ENCODE measurements around the gene TMEM229A. TPM values are rescaled to one million over a fixed set of nuclear protein-coding genes. Genes with fewer than 3 reads are reported as not detected.

The TMEM229A gene
- total and polyA plus RNA-seq, 2 donors (not counting 3 experiments of a cell fraction or from before 2014, with no cell fraction given) = not detected

GRCh38 chr7:124077546-124077945, 44.7 kb upstream of the TMEM229A start:
- intact Hi-C loops (cut with micrococcal nuclease) = no loop called here

GRCh38 chr7:124076841-124077240, 44.0 kb upstream of the TMEM229A start:
- H4K20me1 ChIP-seq (replicated peaks; ENCODE audit: control insufficient read depth, extremely low read depth, insufficient read depth, low read length) = no peaks in the 10 kb centered on the region
- dilution Hi-C loops (cut with MboI; ENCODE audit: extremely low pct_ligation_motif_present, low sequenced_read_pairs) = no loop called here
- no peak overlapping the region for H3K9ac ChIP-seq (replicated peaks; ENCODE audit: extremely low read depth, insufficient read depth, low read length)
- H2AFZ ChIP-seq (ENCODE audit: low read depth, low read length) = no peak overlapping the region
- H3K27me3 ChIP-seq (ENCODE audit: control insufficient read depth in 2 of 2, insufficient read depth in 2 of 2, low read length in 2 of 2) = no peaks in the 10 kb centered on the region
- DNase-seq (ENCODE audit: low read depth, low spot score) (no peak), FAIRE-seq (no peak)
- ChIA-PET POLR2A (no interaction called here), CTCF (no interaction called here)
- no peaks in the 10 kb centered on the region for H3K79me2 ChIP-seq (ENCODE audit: control insufficient read depth, insufficient read depth, low read length)
- H3K4me1 ChIP-seq (ENCODE audit: control insufficient read depth, extremely low read depth, insufficient read depth, low read length) = peaks cover 14% of the 10 kb centered on the region
- H3K27ac ChIP-seq (ENCODE audit: insufficient read depth, low read depth, low read length) = no peak overlapping the region
- H3K9me1 ChIP-seq (replicated peaks; ENCODE audit: control insufficient read depth, extremely low read depth, insufficient read depth, low read length) = no peaks in the 10 kb centered on the region
- BruUV-seq (replicated peaks) = no TSS peak
- TF ChIP-seq EZH2 (IDR thresholded peaks at IDR 0.05; ENCODE audit: borderline replicate concordance, low read depth, low read length, severe bottlenecking) (no peak), CTCF (IDR thresholded peaks at IDR 0.05; ENCODE audit: extremely low read depth in 1 of 2, insufficient read depth in 1 of 2, low read depth in 1 of 2, low read length in 2 of 2) (no peak), FOS (IDR thresholded peaks at IDR 0.05; ENCODE audit: borderline replicate concordance, insufficient read depth, low read length) (no peak), POLR2A (IDR thresholded peaks at IDR 0.05; ENCODE audit: low read depth, low read length) (no peak), POLR2AphosphoS5 (IDR thresholded peaks at IDR 0.05; ENCODE audit: insufficient read depth, low read depth, low read length) (no peak), MAX (IDR thresholded peaks at IDR 0.05; ENCODE audit: insufficient read depth, insufficient read length) (no peak), JUN (IDR thresholded peaks at IDR 0.05; ENCODE audit: borderline replicate concordance, insufficient read depth, insufficient read length, low read depth) (no peak), GATA2 (IDR thresholded peaks at IDR 0.05; ENCODE audit: insufficient read depth, insufficient read length, low read depth, low read length) (no peak), MYC (IDR thresholded peaks at IDR 0.05; ENCODE audit: low read depth, low read length) (no peak)
- H3K4me3 ChIP-seq (replicated peaks in 1 of 3; ENCODE audit: insufficient read depth in 1 of 3, low read depth in 1 of 3, low read length in 3 of 3) = no peak overlapping the region
- H3K4me2 ChIP-seq (ENCODE audit: insufficient read depth, low read length) = no peak overlapping the region
- no peaks in the 10 kb centered on the region for H3K36me3 ChIP-seq (ENCODE audit: control insufficient read depth in 2 of 2, extremely low read depth in 1 of 2, insufficient read depth in 2 of 2, low read length in 2 of 2)
- no peaks in the 10 kb centered on the region for H3K9me3 ChIP-seq (replicated peaks; ENCODE audit: control insufficient read depth, insufficient read depth, low read length)
- intact Hi-C loops (cut with micrococcal nuclease) = no loop called here

More at GRCh38 chr7:124077546-124077945, 44.7 kb upstream of the TMEM229A start:
- Histone ChIP-seq H3K9me3 (replicated peaks; ENCODE audit: control insufficient read depth, insufficient read depth, low read length) (no peaks in the 10 kb centered on the region), H3K4me1 (ENCODE audit: control insufficient read depth, extremely low read depth, insufficient read depth, low read length) (peaks cover 9% of the 10 kb centered on the region), H3K9me1 (replicated peaks; ENCODE audit: control insufficient read depth, extremely low read depth, insufficient read depth, low read length) (no peaks in the 10 kb centered on the region), H2AFZ (ENCODE audit: low read depth, low read length) (no peak overlapping the region), H3K9ac (replicated peaks; ENCODE audit: extremely low read depth, insufficient read depth, low read length) (no peak overlapping the region), H4K20me1 (replicated peaks; ENCODE audit: control insufficient read depth, extremely low read depth, insufficient read depth, low read length) (no peaks in the 10 kb centered on the region), H3K4me3 (replicated peaks in 1 of 3; ENCODE audit: insufficient read depth in 1 of 3, low read depth in 1 of 3, low read length in 3 of 3) (no peak overlapping the region), H3K27ac (ENCODE audit: insufficient read depth, low read depth, low read length) (no peak overlapping the region), H3K36me3 (ENCODE audit: control insufficient read depth in 2 of 2, extremely low read depth in 1 of 2, insufficient read depth in 2 of 2, low read length in 2 of 2) (no peaks in the 10 kb centered on the region), H3K4me2 (ENCODE audit: insufficient read depth, low read length) (no peak overlapping the region), H3K79me2 (ENCODE audit: control insufficient read depth, insufficient read depth, low read length) (no peaks in the 10 kb centered on the region), H3K27me3 (ENCODE audit: control insufficient read depth in 2 of 2, insufficient read depth in 2 of 2, low read length in 2 of 2) (no peaks in the 10 kb centered on the region)
- TF ChIP-seq GATA2 (IDR thresholded peaks at IDR 0.05; ENCODE audit: insufficient read depth, insufficient read length, low read depth, low read length) = no peak
- dilution Hi-C loops (cut with MboI; ENCODE audit: extremely low pct_ligation_motif_present, low sequenced_read_pairs) = no loop called here
- ChIA-PET CTCF (no interaction called here), POLR2A (no interaction called here)
- FAIRE-seq = no peak
- no peak for DNase-seq (ENCODE audit: low read depth, low spot score)
- BruUV-seq (replicated peaks) = no TSS peak
